ENCODE measurements around the gene HOXA7. TPM values are rescaled to one million over a fixed set of nuclear protein-coding genes. Genes with fewer than 3 reads are reported as not detected.

HOXA7 gene
- total RNA-seq, 2 donors from 2014 or later, result not detected

- DNase-seq, result no peak
- H3K9me3 ChIP-seq (ENCODE audit: control insufficient read depth, low read length), result peaks cover 17% of the 10 kb centered on the region
- Mint-ChIP-seq H3K27ac (no peak overlapping the region), H3K4me3 (no peak overlapping the region), H3K27me3 (ENCODE audit: insufficient read depth) (peaks cover 97% of the 10 kb centered on the region), H3K9me3 (no peaks in the 10 kb centered on the region), H3K36me3 (ENCODE audit: low read depth) (no peaks in the 10 kb centered on the region), H3K4me1 (peaks cover 4% of the 10 kb centered on the region)
- H3K4me3 ChIP-seq (ENCODE audit: low read length), result no peak overlapping the region
- no peaks in the 10 kb centered on the region for H3K36me3 ChIP-seq (ENCODE audit: control insufficient read depth, insufficient read depth, low read length)
- H3K9ac ChIP-seq (ENCODE audit: extremely low read depth, low read length, poor library complexity, severe bottlenecking), result no peak overlapping the region
- H3K27me3 ChIP-seq (ENCODE audit: control insufficient read depth, insufficient read depth, low read length, poor library complexity, severe bottlenecking), result peaks cover 99% of the 10 kb centered on the region
- no peaks in the 10 kb centered on the region for H3K4me1 ChIP-seq (ENCODE audit: control insufficient read depth, insufficient read depth, low read length)
- no peak for TF ChIP-seq CTCF (conservative IDR thresholded peaks at IDR 0.05)
- 21% methylated on average over 3 of the region's 3 CpGs; no CpG with 5 or more reads in 1 of the 2 experiments for WGBS, 2 experiments (ENCODE audit: insufficient coverage in 1 of 2, insufficient read length in 1 of 2)
- no peak overlapping the region for H3K27ac ChIP-seq (ENCODE audit: low read depth, low read length)
These were observed 29.7 kb downstream of the HOXA7 start for GRCh38 chr7:27126596-27127327.

- peaks cover 97% of the 10 kb centered on the region for H3K27me3 Mint-ChIP-seq (ENCODE audit: insufficient read depth)
- Histone ChIP-seq H3K9me3 (ENCODE audit: control insufficient read depth, low read length) (peaks cover 17% of the 10 kb centered on the region), H3K27me3 (ENCODE audit: control insufficient read depth, insufficient read depth, low read length, poor library complexity, severe bottlenecking) (peaks cover 99% of the 10 kb centered on the region), H3K9ac (ENCODE audit: extremely low read depth, low read length, poor library complexity, severe bottlenecking) (no peak overlapping the region), H3K4me3 (ENCODE audit: low read length) (no peak overlapping the region), H3K4me1 (ENCODE audit: control insufficient read depth, insufficient read depth, low read length) (no peaks in the 10 kb centered on the region), H3K36me3 (ENCODE audit: control insufficient read depth, insufficient read depth, low read length) (no peaks in the 10 kb centered on the region), H3K27ac (ENCODE audit: low read depth, low read length) (no peak overlapping the region)
- 5 to 8% methylated on average over 4 to 5 of the region's 5 CpGs for WGBS, 2 experiments (ENCODE audit: insufficient coverage in 1 of 2, insufficient read length in 1 of 2)
- no peaks in the 10 kb centered on the region for H3K36me3 Mint-ChIP-seq (ENCODE audit: low read depth)
- peaks cover 4% of the 10 kb centered on the region for H3K4me1 Mint-ChIP-seq
- DNase-seq, result peak; percentile 27
- TF ChIP-seq CTCF (conservative IDR thresholded peaks at IDR 0.05), result no peak
- no peak overlapping the region for H3K4me3 Mint-ChIP-seq
- H3K9me3 Mint-ChIP-seq, result no peaks in the 10 kb centered on the region
- H3K27ac Mint-ChIP-seq, result no peak overlapping the region
These were observed 30.5 kb downstream of the HOXA7 start for GRCh38 chr7:27125986-27126394.

GRCh38 chr7:27124902-27125689 is 31.4 kb downstream of the HOXA7 start:
- Mint-ChIP-seq H3K36me3 (ENCODE audit: low read depth) (no peaks in the 10 kb centered on the region), H3K4me1 (peaks cover 4% of the 10 kb centered on the region), H3K9me3 (no peaks in the 10 kb centered on the region), H3K27ac (no peak overlapping the region), H3K4me3 (no peak overlapping the region), H3K27me3 (ENCODE audit: insufficient read depth) (peaks cover 99% of the 10 kb centered on the region)
- Histone ChIP-seq H3K9ac (ENCODE audit: extremely low read depth, low read length, poor library complexity, severe bottlenecking) (no peak overlapping the region), H3K27me3 (ENCODE audit: control insufficient read depth, insufficient read depth, low read length, poor library complexity, severe bottlenecking) (peaks cover 100% of the 10 kb centered on the region), H3K4me3 (ENCODE audit: low read length) (no peak overlapping the region), H3K9me3 (ENCODE audit: control insufficient read depth, low read length) (peaks cover 17% of the 10 kb centered on the region), H3K36me3 (ENCODE audit: control insufficient read depth, insufficient read depth, low read length) (no peaks in the 10 kb centered on the region), H3K4me1 (ENCODE audit: control insufficient read depth, insufficient read depth, low read length) (no peaks in the 10 kb centered on the region), H3K27ac (ENCODE audit: low read depth, low read length) (no peak overlapping the region)
- DNase-seq, result no peak
- no peak for TF ChIP-seq CTCF (conservative IDR thresholded peaks at IDR 0.05)
- WGBS, 2 experiments (ENCODE audit: insufficient coverage in 1 of 2, insufficient read length in 1 of 2), result 29 to 34% methylated on average over 3 to 8 of the region's 8 CpGs

All from endodermal cell (in vitro differentiated cells).